H1 (cell line): Measurements from ENCODE around the gene ATP5F1E. TPM values are rescaled to one million over a fixed set of nuclear protein-coding genes. Genes with fewer than 3 reads are reported as not detected.

Source experiments
- CTCF ChIA-PET: fragments of 300-600 bp; sonication (Branson Sonifier 250); formaldehyde crosslinking; loops from one replicate; lab custom pipeline; 2021; ENCODE audit not compliant: partially characterized antibody; lab: Charles Lee
- POLR2A ChIA-PET: fragments of 300-600 bp; sonication (Branson Sonifier 250); formaldehyde crosslinking; loops from one replicate; lab custom pipeline; 2021; ENCODE audit warnings: inconsistent platforms; ENCODE audit not compliant: partially characterized antibody; lab: Charles Lee
- DNase-seq, 2 experiments: peaks; one replicate each; pipeline versions ENCODE4 v3.0.0 to v3.0.0-alpha.2; 2010 to 2022; ENCODE audit warnings: low spot score in 2 of 2, low read depth in 1 of 2, mixed read lengths in 1 of 2
- FAIRE-seq: peaks from 2 replicates; lab custom pipeline; 2011; peaks lifted over from hg19 to GRCh38; lab: Jason Lieb, UNC
- H2AFZ ChIP-seq: 2 replicates; pipeline ENCODE4 v1.8.1; 2012; ENCODE audit warnings: low read length, inconsistent platforms
- H2AK5ac ChIP-seq: 2 replicates; pipeline ENCODE4 v1.6.1; 2013; ENCODE audit warnings: low read depth, low read length
- H2BK120ac ChIP-seq: replicated peaks from 2 replicates; pipeline ENCODE3; 2013; ENCODE audit warnings: low read depth, low read length, inconsistent platforms
- H2BK12ac ChIP-seq: 2 replicates; pipeline ENCODE4 v1.6.1; 2013; ENCODE audit warnings: low read depth, low read length
- H2BK15ac ChIP-seq: 2 replicates; pipeline ENCODE4 v1.6.1; 2013; ENCODE audit warnings: low read length
- H2BK20ac ChIP-seq: 2 replicates; pipeline ENCODE4 v1.6.1; 2013; ENCODE audit warnings: low read length
- H2BK5ac ChIP-seq: 2 replicates; pipeline ENCODE4 v1.6.1; 2013; ENCODE audit warnings: low read depth, low read length
- H3K14ac ChIP-seq: 2 replicates; pipeline ENCODE4 v1.6.1; 2013; ENCODE audit warnings: inconsistent platforms; ENCODE audit not compliant: insufficient read length
- H3K18ac ChIP-seq: 2 replicates; pipeline ENCODE4 v1.6.1; 2013; ENCODE audit warnings: low read length; ENCODE audit errors: extremely low read depth
- H3K23ac ChIP-seq: 2 replicates; pipeline ENCODE4 v1.6.1; 2013; ENCODE audit warnings: inconsistent platforms; ENCODE audit not compliant: insufficient read length
- H3K23me2 ChIP-seq: 2 replicates; pipeline ENCODE4 v1.6.1; 2013; ENCODE audit warnings: low read depth, low read length
- H3K27ac ChIP-seq: 2 replicates; pipeline ENCODE4 v1.6.1; 2011; ENCODE audit warnings: low read depth, low read length, inconsistent platforms
- H3K27me3 ChIP-seq, 4 experiments: replicated peaks in 1 of 4; 1 replicate in 1 of 4; 2 replicates in 3 of 4; pipeline versions ENCODE4 v1.6.1 to v1.8.1; 2011 to 2013; ENCODE audit warnings: low read length in 3 of 4, mild to moderate bottlenecking in 3 of 4, inconsistent platforms in 2 of 4, mixed read lengths in 2 of 4, moderate library complexity in 1 of 4; ENCODE audit not compliant: control insufficient read depth in 3 of 4, insufficient read depth in 3 of 4; ENCODE audit errors: extremely low read depth in 1 of 4
- H3K36me3 ChIP-seq, 4 experiments: 2 replicates each; pipeline versions ENCODE4 v1.6.1 to v1.8.1; 2011 to 2013; ENCODE audit warnings: mild to moderate bottlenecking in 4 of 4, low read length in 3 of 4, moderate library complexity in 2 of 4, control low read depth in 1 of 4, inconsistent platforms in 1 of 4; ENCODE audit not compliant: insufficient read depth in 4 of 4, control insufficient read depth in 2 of 4
- H3K4ac ChIP-seq: replicated peaks from 2 replicates; pipeline ENCODE3; 2013; ENCODE audit warnings: low read length, low read depth, mixed read lengths, inconsistent platforms; ENCODE audit not compliant: insufficient read length
- H3K4me1 ChIP-seq, 4 experiments: replicated peaks in 1 of 4; 1 replicate in 1 of 4; 2 replicates in 3 of 4; pipeline versions ENCODE4 v1.6.1 to v1.8.1; 2011 to 2013; ENCODE audit warnings: low read length in 3 of 4, inconsistent platforms in 2 of 4, mixed read lengths in 1 of 4; ENCODE audit not compliant: insufficient read depth in 4 of 4, control insufficient read depth in 3 of 4
- H3K4me2 ChIP-seq, 2 experiments: 2 replicates each; pipeline versions ENCODE4 v1.6.1 to v1.8.1; 2011 to 2013; ENCODE audit warnings: low read depth in 2 of 2, low read length in 2 of 2, control low read depth in 1 of 2, inconsistent platforms in 1 of 2, mild to moderate bottlenecking in 1 of 2; ENCODE audit not compliant: insufficient read depth in 1 of 2
- H3K4me3 ChIP-seq, 4 experiments: fragments of 200-600, 300-600 bp in 1 of 4; sonication (generic), shearing (Covaris generic), sonication (Bioruptor Twin) in 1 of 4; 2 replicates each; pipeline versions ENCODE4 v1.5.1 to v1.8.1; 2011 to 2016; ENCODE audit warnings: low read length in 4 of 4, low read depth in 3 of 4, control low read depth in 2 of 4, inconsistent platforms in 2 of 4, mild to moderate bottlenecking in 2 of 4, mixed read lengths in 1 of 4, moderate library complexity in 1 of 4; ENCODE audit not compliant: insufficient read depth in 2 of 4; ENCODE audit errors: extremely low read depth in 1 of 4
- H3K56ac ChIP-seq: replicated peaks from 2 replicates; pipeline ENCODE3; 2013; ENCODE audit warnings: low read depth, mild to moderate bottlenecking, mixed read lengths, low read length, inconsistent platforms; ENCODE audit not compliant: insufficient read length
- H3K79me1 ChIP-seq: 2 replicates; pipeline ENCODE4 v1.6.1; 2013; ENCODE audit warnings: low read depth, low read length, control low read depth
- H3K79me2 ChIP-seq, 2 experiments: 2 replicates each; pipeline versions ENCODE4 v1.6.1 to v1.8.1; 2012 to 2013; ENCODE audit warnings: low read length in 2 of 2, mild to moderate bottlenecking in 2 of 2, inconsistent platforms in 1 of 2; ENCODE audit not compliant: insufficient read depth in 2 of 2, control insufficient read depth in 1 of 2
- H3K9ac ChIP-seq, 4 experiments: replicated peaks in 1 of 4; 1 replicate in 1 of 4; 2 replicates in 3 of 4; pipeline versions ENCODE4 v1.6.1 to v1.8.1; 2011 to 2013; ENCODE audit warnings: low read depth in 3 of 4, low read length in 3 of 4, control low read depth in 2 of 4, mild to moderate bottlenecking in 2 of 4, moderate library complexity in 2 of 4, inconsistent platforms in 1 of 4; ENCODE audit errors: extremely low read depth in 1 of 4
- H3K9me3 ChIP-seq, 2 experiments: 2 replicates each; pipeline versions ENCODE4 v1.6.1 to v1.8.1; 2012 to 2013; ENCODE audit warnings: mild to moderate bottlenecking in 2 of 2, moderate library complexity in 2 of 2, control low read depth in 1 of 2, inconsistent platforms in 1 of 2, low read depth in 1 of 2, low read length in 1 of 2, mixed read lengths in 1 of 2; ENCODE audit not compliant: insufficient read depth in 2 of 2
- H4K20me1 ChIP-seq, 2 experiments: replicated peaks in 1 of 2; 2 replicates each; pipeline versions ENCODE3 to v1.8.1; 2011 to 2013; ENCODE audit warnings: inconsistent platforms in 2 of 2, low read length in 2 of 2, mild to moderate bottlenecking in 1 of 2; ENCODE audit not compliant: insufficient read depth in 2 of 2, control insufficient read depth in 1 of 2
- H4K5ac ChIP-seq: 2 replicates; pipeline ENCODE4 v1.6.1; 2013; ENCODE audit warnings: low read length, low read depth, mixed read lengths, inconsistent platforms; ENCODE audit not compliant: insufficient read length
- H4K8ac ChIP-seq: 2 replicates; pipeline ENCODE4 v1.8.0; 2013; ENCODE audit warnings: mild to moderate bottlenecking, moderate library complexity, low read length, inconsistent platforms; ENCODE audit not compliant: insufficient read depth; ENCODE audit errors: extremely low read depth
- H4K91ac ChIP-seq: replicated peaks from 2 replicates; pipeline ENCODE3; 2013; ENCODE audit warnings: low read length, mixed read lengths, inconsistent platforms; ENCODE audit not compliant: insufficient read length
- ATF3 ChIP-seq: IDR thresholded peaks from 2 replicates; pipeline ENCODE4 v1.6.1; 2011; ENCODE audit warnings: low read depth, mild to moderate bottlenecking, low read length; ENCODE audit not compliant: insufficient read depth
- BCL11A ChIP-seq, 2 experiments: IDR thresholded peaks; one replicate each; pipeline ENCODE4 v1.6.1; 2011; ENCODE audit warnings: low read depth in 2 of 2, low read length in 2 of 2, mild to moderate bottlenecking in 2 of 2
- CBX5 ChIP-seq: fragments of 300-800, 300-1000 bp; sonication (generic); IDR thresholded peaks from 2 replicates; pipeline ENCODE4 v1.7.1; 2016; ENCODE audit warnings: antibody characterized with exemption, low read length, low read depth
- CHD1 ChIP-seq: IDR thresholded peaks from 2 replicates; pipeline ENCODE4 v1.6.1; 2012; ENCODE audit warnings: low read depth, low read length, improper control_type of control experiment
- E2F6 ChIP-seq: IDR thresholded peaks from 2 replicates; pipeline ENCODE4 v1.6.1; 2012; ENCODE audit warnings: inconsistent platforms
- EGR1 ChIP-seq: IDR thresholded peaks from 2 replicates; pipeline ENCODE4 v1.6.1; 2011; ENCODE audit warnings: low read depth, low read length, borderline replicate concordance
- GABPA ChIP-seq: IDR thresholded peaks from 2 replicates; pipeline ENCODE4 v1.6.1; 2011; ENCODE audit warnings: mild to moderate bottlenecking, low read length, moderate library complexity, borderline replicate concordance; ENCODE audit not compliant: insufficient read depth
- JUN ChIP-seq: IDR thresholded peaks from 2 replicates; pipeline ENCODE4 v1.6.1; 2011; ENCODE audit warnings: low read depth, mild to moderate bottlenecking, improper control_type of control experiment, low read length
- MAFK ChIP-seq: IDR thresholded peaks from 2 replicates; pipeline ENCODE4 v1.6.1; 2012; ENCODE audit warnings: low read depth, mild to moderate bottlenecking, improper control_type of control experiment, low read length
- PHF8 ChIP-seq: fragments of 200-600 bp; sonication (generic); conservative IDR thresholded peaks from 2 replicates; pipeline ENCODE4 v1.7.1; 2012; ENCODE audit warnings: low read depth, mild to moderate bottlenecking, inconsistent platforms, low read length, moderate library complexity
- POLR2A ChIP-seq, 2 experiments: IDR thresholded peaks; 1 replicate in 1 of 2; 2 replicates in 1 of 2; pipeline ENCODE4 v1.6.1; 2011; ENCODE audit warnings: low read depth in 2 of 2, low read length in 2 of 2, mild to moderate bottlenecking in 2 of 2; ENCODE audit errors: control extremely low read depth in 1 of 2
- POLR2AphosphoS5 ChIP-seq: IDR thresholded peaks from 2 replicates; pipeline ENCODE4 v1.6.1; 2011; ENCODE audit warnings: low read depth, low read length
- SIN3A ChIP-seq, 2 experiments: IDR thresholded peaks in 1 of 2; conservative IDR thresholded peaks in 1 of 2; 2 replicates each; pipeline ENCODE4 v1.6.1; 2011 to 2012; ENCODE audit warnings: low read length in 2 of 2, improper control_type of control experiment in 1 of 2, low read depth in 1 of 2, mild to moderate bottlenecking in 1 of 2
- WGBS, 2 experiments: shearing (Covaris generic) in 1 of 2; methylation state at CpG; one replicate each; pipeline versions ENCODE4 v1.1.6 to v1.1.7; 2013 to 2015; ENCODE audit warnings: low lambda C conversion rate in 2 of 2, mixed read lengths in 2 of 2, inconsistent platforms in 1 of 2, low coverage in 1 of 2, missing lambda C conversion rate in 1 of 2; ENCODE audit not compliant: insufficient replicate concordance in 2 of 2, insufficient coverage in 1 of 2, insufficient read length in 1 of 2; ENCODE audit errors: extremely low coverage in 1 of 2, missing lambda C conversion rate in 1 of 2; 5-methylcytosine and 5-hydroxymethylcytosine counted together
- polyA plus RNA-seq, 7 experiments: library from polyadenylated mRNA; depleted of rRNA in 3 of 7; stranded (reverse) in 5 of 7; unstranded in 2 of 7; fragments of >200 nt in 5 of 7; fragments of 200-250 nt in 2 of 7; gene quantifications; 1 replicate in 5 of 7; 2 replicates in 1 of 7; 4 replicates in 1 of 7; pipeline versions ENCODE4 v1.2.1 to v1.2.3, GENCODE V29; 2011 to 2013; ENCODE audit warnings: missing spikeins in 2 of 7, mixed read lengths in 2 of 7
- total RNA-seq: library from RNA; stranded (reverse); fragmentation: NEBNext Ultra II Directional; extraction: Animal tissue kit (Norgen Biotek cat#: 25700); gene quantifications from 2 replicates; pipeline ENCODE4 v1.2.1, GENCODE V29; 2021

The ATP5F1E gene
- total and polyA plus RNA-seq, 2 of the 8 experiments (the other 6 are each of a cell fraction or from before 2014, with no cell fraction given) = 15.7 to 47.8 TPM

GRCh38 chr20:58991715-58992114 is 40.4 kb downstream of the ATP5F1E start:
- Histone ChIP-seq H3K4ac (no peak overlapping the region), H3K36me3 (peaks cover 38 to 92% (median 74%) of the 10 kb centered on the region in 4 experiments), H2AFZ (no peak overlapping the region), H3K27ac (no peak overlapping the region), H3K14ac (no peak overlapping the region), H3K9ac (no peak overlapping the region), H3K79me2 (no peaks in the 10 kb centered on the region), H2BK20ac (no peak overlapping the region), H4K20me1 (peaks cover 0 to 14% of the 10 kb centered on the region in 2 experiments), H3K27me3 (no peaks in the 10 kb centered on the region), H3K4me1 (no peaks in the 10 kb centered on the region), H2BK12ac (no peak overlapping the region), H3K4me2 (no peak overlapping the region), H2BK15ac (no peak overlapping the region), H3K56ac (no peak overlapping the region), H2AK5ac (no peak overlapping the region), H2BK5ac (no peak overlapping the region), H3K79me1 (no peaks in the 10 kb centered on the region; the same call in 1 of the 2 replicates), H4K8ac (no peak overlapping the region), H3K4me3 (no peak overlapping the region), H4K91ac (no peak overlapping the region), H3K23ac (no peak overlapping the region), H3K23me2 (no peaks in the 10 kb centered on the region), H4K5ac (no peak overlapping the region), H3K18ac (no peak overlapping the region), H3K9me3 (no peaks in the 10 kb centered on the region), H2BK120ac (no peak overlapping the region)
- CTCF ChIA-PET = interaction anchor here (0.6 to 1.5 kb wide), 3 partner anchors 8 to 226 kb away, joined by 3 read pairs; no protein-coding TSS in a partner anchor
- DNase-seq (no peak), FAIRE-seq (no peak)
- POLR2A ChIA-PET = interaction anchor here (1.0 to 1.2 kb wide), 3 partner anchors 8 to 30 kb away, joined by 3 to 4 read pairs (median 4); no protein-coding TSS in a partner anchor
- WGBS, 2 experiments = 91% methylated on average over 9 of the region's 9 CpGs; no CpG with 5 or more reads in 1 of the 2 experiments
- TF ChIP-seq JUN = no peak
- TF ChIP-seq CHD1 = no peak
- TF ChIP-seq ATF3 = no peak
- TF ChIP-seq EGR1 = no peak
- no peak for TF ChIP-seq BCL11A (IDR thresholded peaks at IDR 0.05; ENCODE audit: low read depth in 2 of 2, low read length in 2 of 2)
- TF ChIP-seq MAFK = no peak
- TF ChIP-seq GABPA = no peak
- no peak for TF ChIP-seq POLR2AphosphoS5
- no peak for TF ChIP-seq SIN3A (conservative IDR thresholded peaks at IDR 0.05 in 1 of 2, IDR thresholded peaks at IDR 0.05 in 1 of 2; ENCODE audit: low read depth in 1 of 2, low read length in 2 of 2)
- no peak for TF ChIP-seq CBX5
- no peak for TF ChIP-seq E2F6
- no peak for TF ChIP-seq POLR2A (IDR thresholded peaks at IDR 0.05; ENCODE audit: control extremely low read depth in 1 of 2, low read depth in 2 of 2, low read length in 2 of 2)
- TF ChIP-seq PHF8 = no peak
